ENCODE measurements around the gene QRFP.

GRCh38 chr9:130934702-130935647 is 38.4 kb upstream of the QRFP start:
- TF ChIP-seq CTCF (IDR thresholded peaks at IDR 0.05) (no peak), POLR2A (IDR thresholded peaks at IDR 0.05) (no peak)

All from ovary (tissue), 3 donors.